T-cell (primary cell): Measurements from ENCODE around the gene SYK. TPM values are rescaled to one million over a fixed set of nuclear protein-coding genes. Genes with fewer than 3 reads are reported as not detected.

Experiments
- ATAC-seq, 4 experiments: fragments of 200-7000 bp in 3 of 4; fragments of 150-1000 bp in 1 of 4; cut with Tn5 transposase; replicated peaks in 1 of 4; 1 replicate in 3 of 4; 2 replicates in 1 of 4; pipeline ENCODE4 v1.10.0; 2021; ENCODE audit warnings: moderate library complexity in 3 of 4, mild to moderate bottlenecking in 2 of 4, moderate number of reproducible peaks in 1 of 4
- CTCF ChIA-PET, 2 donors: fragments of 300-600 bp; sonication (Branson Sonifier 250); formaldehyde crosslinking; loops; one replicate each; lab custom pipeline; 2022; ENCODE audit warnings: antibody characterized with exemption in 2 of 2; lab: Charles Lee
- POLR2A ChIA-PET, 2 donors: fragments of 300-600 bp; sonication (Branson Sonifier 250); formaldehyde crosslinking; loops; one replicate each; lab custom pipeline; 2022; ENCODE audit warnings: antibody characterized with exemption in 2 of 2; lab: Charles Lee
- DNase-seq, 35 experiments: peaks; one replicate each; pipeline versions ENCODE4 v3.0.0 to v3.0.0-alpha.2; 2013 to 2023
- H3K27ac ChIP-seq: one replicate; pipeline ENCODE4 v1.5.1; 2013; ENCODE audit warnings: low read length
- H3K27me3 ChIP-seq, 2 experiments: replicated peaks in 1 of 2; 1 replicate in 1 of 2; 2 replicates in 1 of 2; pipeline versions ENCODE4 v1.6.1 to v1.7.0; 2013; ENCODE audit warnings: low read length in 1 of 2, mixed read lengths in 1 of 2; ENCODE audit not compliant: control insufficient read depth in 2 of 2, insufficient read depth in 2 of 2; ENCODE audit errors: extremely low read depth in 1 of 2
- H3K36me3 ChIP-seq, 2 donors: 1 replicate in 1 of 2; 2 replicates in 1 of 2; pipeline versions ENCODE4 v1.6.1 to v1.7.0; 2013; ENCODE audit warnings: low read length in 1 of 2; ENCODE audit not compliant: control insufficient read depth in 2 of 2, insufficient read depth in 1 of 2; ENCODE audit errors: extremely low read depth in 1 of 2
- H3K4me1 ChIP-seq, 2 experiments: 1 replicate in 1 of 2; 2 replicates in 1 of 2; pipeline versions ENCODE4 v1.6.1 to v1.7.0; 2013; ENCODE audit warnings: low read length in 2 of 2, mixed read lengths in 1 of 2; ENCODE audit not compliant: insufficient read depth in 2 of 2, control insufficient read depth in 1 of 2; ENCODE audit errors: extremely low read depth in 1 of 2
- H3K4me3 ChIP-seq, 2 donors: 1 replicate in 1 of 2; 2 replicates in 1 of 2; pipeline versions ENCODE4 v1.5.1 to v1.7.0; 2013; ENCODE audit warnings: mild to moderate bottlenecking in 2 of 2, low read length in 1 of 2, moderate library complexity in 1 of 2; ENCODE audit not compliant: control insufficient read depth in 1 of 2; ENCODE audit errors: extremely low read depth in 1 of 2
- H3K9me3 ChIP-seq: 2 replicates; pipeline ENCODE4 v1.7.0; 2013
- H3K27ac Mint-ChIP-seq, 2 donors: one replicate each; pipeline ENCODE4 v1.8.0; 2020 to 2021; ENCODE audit warnings: mild to moderate bottlenecking in 2 of 2, mixed read lengths in 2 of 2
- H3K27me3 Mint-ChIP-seq, 2 donors: one replicate each; pipeline ENCODE4 v1.8.0; 2021 to 2022; ENCODE audit warnings: mixed read lengths in 2 of 2
- H3K36me3 Mint-ChIP-seq: one replicate; pipeline ENCODE4 v1.8.0; 2021; ENCODE audit warnings: mixed read lengths
- H3K4me1 Mint-ChIP-seq, 3 donors: one replicate each; pipeline ENCODE4 v1.8.0; 2020 to 2022; ENCODE audit warnings: mixed read lengths in 3 of 3, mild to moderate bottlenecking in 1 of 3
- H3K4me3 Mint-ChIP-seq, 3 donors: one replicate each; pipeline ENCODE4 v1.8.0; 2020 to 2022; ENCODE audit warnings: mild to moderate bottlenecking in 3 of 3, mixed read lengths in 3 of 3, moderate library complexity in 3 of 3
- H3K9me3 Mint-ChIP-seq, 3 donors: one replicate each; pipeline ENCODE4 v1.8.0; 2020 to 2022; ENCODE audit warnings: mixed read lengths in 3 of 3
- WGBS: methylation state at CpG from one replicate; pipeline ENCODE4 v1.1.5; 2013; ENCODE audit warnings: missing lambda C conversion rate; ENCODE audit not compliant: insufficient coverage; 5-methylcytosine and 5-hydroxymethylcytosine counted together
- total RNA-seq, 35 experiments: library from RNA in 6 of 35; stranded (reverse) in 6 of 35; fragments of 120-200 nt in 1 of 35; gene quantifications; one replicate each; pipeline versions ENCODE4 v1.2.1 to v1.2.4 and lab custom pipeline; 2013 to 2026

Gene SYK
- total RNA-seq, 5 donors from 2014 or later (not counting 1 experiment from before 2014, with no cell fraction given), result 1.0 to 10.7 (median 3.9) TPM

DNA sequence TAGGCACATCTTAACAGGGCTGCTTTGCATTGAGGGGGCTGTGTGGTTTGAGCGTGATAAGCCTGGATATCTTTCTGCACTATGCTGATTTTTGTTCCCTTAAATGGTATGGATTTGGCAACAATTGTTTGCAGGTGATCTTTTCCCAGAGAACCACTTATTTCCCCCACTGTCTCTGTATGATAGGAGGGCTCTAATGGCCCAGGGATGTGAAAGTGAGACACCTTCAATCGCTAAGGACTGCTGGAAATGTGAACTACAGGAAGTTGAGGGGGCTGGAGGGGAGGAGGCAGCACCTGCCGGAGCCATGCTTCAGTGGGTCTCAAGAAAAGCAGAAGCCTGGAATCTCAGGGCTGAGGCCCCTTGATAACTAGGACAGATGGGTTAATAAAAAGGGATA is 29.4 kb downstream of the SYK start:
- WGBS, result 21% methylated on average over 2 of the region's 3 CpGs
- H3K9me3 Mint-ChIP-seq, result no peaks in the 10 kb centered on the region

DNA sequence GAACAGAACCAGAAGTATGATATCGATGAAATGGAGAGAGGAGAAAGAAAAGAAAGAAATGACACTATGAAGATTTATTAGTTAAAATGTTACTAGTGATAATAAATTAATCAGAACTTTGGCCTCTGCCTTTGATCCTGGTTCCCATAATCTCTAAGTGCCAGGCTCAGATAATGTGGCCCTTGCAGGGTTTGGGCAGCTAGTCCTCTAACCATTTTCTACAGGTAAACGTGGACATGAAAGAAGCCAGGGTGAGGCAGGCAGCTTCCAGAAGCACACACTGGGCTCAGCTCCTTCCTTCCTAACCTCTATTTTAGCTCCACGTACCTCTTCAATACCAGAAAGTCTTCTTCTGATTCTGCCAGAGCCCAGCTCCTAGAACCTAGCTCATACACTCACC is 30.6 kb downstream of the SYK start:
- 65% methylated on average over 2 of the region's 3 CpGs for WGBS
- CTCF ChIA-PET, result no interaction called here
- no peak overlapping the region for H3K27ac Mint-ChIP-seq

More for the DNA sequence above, 29.4 kb downstream of the SYK start:
- Histone ChIP-seq H3K27me3 (peaks cover 0 to 16% of the 10 kb centered on the region in 2 experiments), H3K4me1 (no peaks in the 10 kb centered on the region), H3K4me3 (no peak overlapping the region), H3K36me3 (no peaks in the 10 kb centered on the region), H3K27ac (no peak overlapping the region), H3K9me3 (no peaks in the 10 kb centered on the region)
- CTCF ChIA-PET, result no interaction called here
- DNase-seq (no peak), ATAC-seq (no peak)
- Mint-ChIP-seq H3K4me3 (no peak overlapping the region), H3K4me1 (peaks cover 0 to 8% (median 0%) of the 10 kb centered on the region in 3 donors), H3K27ac (peak overlapping the region in 1 of 2 donors; percentile 25), H3K36me3 (no peaks in the 10 kb centered on the region), H3K27me3 (peaks cover 23 to 28% of the 10 kb centered on the region in 2 donors)
- POLR2A ChIA-PET, result interaction anchor here in 1 of 2 donors (0.6 kb wide), 1 partner anchor 1233 kb away, joined by 3 read pairs; no protein-coding TSS in a partner anchor

DNA sequence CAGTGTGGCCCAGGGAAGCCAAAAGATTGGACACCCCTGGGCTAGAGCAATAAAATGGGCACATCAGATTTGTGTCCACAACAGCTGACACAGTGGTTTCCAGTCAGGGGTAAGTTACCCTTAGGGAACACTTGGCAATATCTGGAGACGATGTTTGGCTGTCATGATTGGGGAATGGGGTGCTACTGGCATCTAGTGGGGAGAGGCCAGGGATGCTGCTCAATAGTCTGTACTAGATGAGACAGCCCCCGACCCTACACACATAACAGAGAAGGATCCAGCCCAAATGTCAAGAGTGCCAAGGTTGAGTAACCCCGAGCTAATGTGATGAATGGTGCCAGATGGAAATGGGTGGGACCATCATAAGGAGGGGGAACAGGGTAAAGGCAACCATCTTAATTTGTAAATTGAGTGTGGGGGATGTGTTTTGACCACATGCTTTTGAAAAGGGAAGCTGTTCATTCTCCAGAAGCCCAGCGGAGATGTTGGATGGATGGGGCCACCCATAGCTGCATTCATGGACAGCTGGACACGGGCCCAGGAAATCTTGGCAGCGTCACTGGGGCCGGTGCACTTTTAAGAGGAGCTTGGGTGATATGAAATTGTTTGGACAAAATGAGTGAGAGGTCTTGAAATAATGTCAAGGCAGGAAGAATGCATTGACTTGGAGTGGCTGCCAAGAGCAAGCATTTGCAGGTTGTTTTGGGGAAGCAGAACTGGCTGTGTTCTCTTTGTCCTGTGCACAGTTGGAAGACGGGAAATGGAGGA is 33.4 kb downstream of the SYK start:
- CTCF ChIA-PET, result interaction anchor here (0.5 to 0.6 kb wide), 2 partner anchors 11 to 542 kb away, joined by 3 to 10 read pairs; no protein-coding TSS in a partner anchor
- no peaks in the 10 kb centered on the region for H3K4me1 ChIP-seq
- no peak for ATAC-seq
- no peak overlapping the region for H3K27ac ChIP-seq
- no peak for DNase-seq
- H3K9me3 ChIP-seq, result no peaks in the 10 kb centered on the region
- peaks cover 9% of the 10 kb centered on the region in 2 donors for H3K27me3 Mint-ChIP-seq
- peaks cover 0 to 20% of the 10 kb centered on the region in 2 experiments for H3K27me3 ChIP-seq
- H3K4me3 Mint-ChIP-seq, result no peak overlapping the region
- no peak overlapping the region for H3K4me3 ChIP-seq
- no peaks in the 10 kb centered on the region for H3K9me3 Mint-ChIP-seq
- no peaks in the 10 kb centered on the region for H3K36me3 Mint-ChIP-seq
- WGBS, result 82% methylated on average over 5 of the region's 8 CpGs
- no peaks in the 10 kb centered on the region for H3K36me3 ChIP-seq
- POLR2A ChIA-PET, result no interaction called here
- peaks cover 0 to 4% (median 0%) of the 10 kb centered on the region in 3 donors for H3K4me1 Mint-ChIP-seq
- H3K27ac Mint-ChIP-seq, result no peak overlapping the region

More for the DNA sequence above, 30.6 kb downstream of the SYK start:
- peaks cover 0 to 6% (median 0%) of the 10 kb centered on the region in 3 donors for H3K4me1 Mint-ChIP-seq
- DNase-seq, result no peak
- no peaks in the 10 kb centered on the region for H3K4me1 ChIP-seq
- peaks cover 22 to 23% of the 10 kb centered on the region in 2 donors for H3K27me3 Mint-ChIP-seq
- no peak overlapping the region for H3K27ac ChIP-seq
- H3K36me3 Mint-ChIP-seq, result no peaks in the 10 kb centered on the region
- no peaks in the 10 kb centered on the region for H3K36me3 ChIP-seq
- POLR2A ChIA-PET, result no interaction called here
- H3K4me3 Mint-ChIP-seq, result no peak overlapping the region
- no peak overlapping the region for H3K4me3 ChIP-seq
- no peak for ATAC-seq
- H3K9me3 Mint-ChIP-seq, result no peaks in the 10 kb centered on the region
- H3K27me3 ChIP-seq, result peaks cover 0 to 12% of the 10 kb centered on the region in 2 experiments
- no peaks in the 10 kb centered on the region for H3K9me3 ChIP-seq

DNA sequence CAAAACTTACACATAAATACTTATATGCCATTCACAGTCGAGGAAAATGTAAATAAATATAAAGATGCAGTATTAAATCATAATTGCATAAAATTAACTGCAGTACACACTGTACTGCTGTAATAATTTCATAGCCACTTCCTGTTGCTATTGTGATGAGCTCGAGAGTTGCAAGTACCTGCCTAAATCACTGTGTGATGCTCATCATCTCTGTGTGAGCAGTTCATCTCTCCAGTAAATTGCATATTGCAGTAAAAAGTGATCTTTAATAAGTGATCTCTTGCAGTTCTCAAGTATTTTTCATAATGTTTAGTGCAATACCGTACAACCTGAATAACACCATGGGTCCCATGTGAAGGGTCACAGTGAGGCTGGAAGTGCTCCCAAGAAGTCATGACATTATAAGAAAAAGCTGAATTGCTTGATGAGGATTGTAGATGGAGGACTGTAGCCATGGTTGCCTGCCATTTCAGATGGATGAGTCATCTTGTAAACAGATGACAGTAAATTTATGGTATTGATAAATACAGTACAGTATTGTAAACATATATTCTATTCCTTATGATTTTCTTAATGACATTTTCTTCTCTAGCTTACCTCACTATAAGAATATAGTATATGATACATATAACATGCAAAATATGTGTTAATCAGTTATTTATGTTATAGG is 34.9 kb downstream of the SYK start:
- peaks cover 0 to 21% of the 10 kb centered on the region in 2 experiments for H3K27me3 ChIP-seq
- WGBS, result no CpG with 5 or more reads among the region's 3 CpGs
- H3K4me1 ChIP-seq, result no peaks in the 10 kb centered on the region
- H3K9me3 Mint-ChIP-seq, result no peaks in the 10 kb centered on the region
- no peaks in the 10 kb centered on the region for H3K36me3 Mint-ChIP-seq
- H3K27ac ChIP-seq, result no peak overlapping the region
- H3K4me1 Mint-ChIP-seq, result no peaks in the 10 kb centered on the region
- CTCF ChIA-PET, result no interaction called here
- POLR2A ChIA-PET, result no interaction called here
- no peaks in the 10 kb centered on the region for H3K9me3 ChIP-seq
- no peaks in the 10 kb centered on the region for H3K36me3 ChIP-seq
- H3K27me3 Mint-ChIP-seq, result peaks cover 3 to 5% of the 10 kb centered on the region in 2 donors
- ATAC-seq (no peak), DNase-seq (no peak)
- no peak overlapping the region for H3K27ac Mint-ChIP-seq
- H3K4me3 ChIP-seq, result no peak overlapping the region
- H3K4me3 Mint-ChIP-seq, result no peak overlapping the region

DNA sequence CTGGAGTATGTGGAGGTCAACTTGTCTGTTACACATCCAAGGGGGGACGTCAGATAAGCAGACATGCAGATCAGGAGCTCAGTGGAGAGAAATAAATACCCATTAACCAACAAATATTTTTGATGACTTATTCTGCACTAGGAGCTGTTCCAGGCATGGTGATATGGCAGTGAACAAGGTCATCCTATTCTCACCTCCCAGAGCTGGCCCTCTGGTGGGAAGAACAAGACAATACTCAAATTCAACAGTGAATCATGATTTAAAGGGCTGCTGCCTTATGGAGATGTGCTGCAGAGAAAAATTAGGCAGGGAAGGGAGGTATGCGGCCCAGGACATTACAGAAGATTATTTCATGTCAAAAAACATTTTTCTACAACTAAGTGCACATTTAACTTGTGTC is 36.5 kb downstream of the SYK start:
- H3K4me3 ChIP-seq, result no peak overlapping the region
- no CpG with 5 or more reads among the region's 2 CpGs for WGBS
- H3K36me3 Mint-ChIP-seq, result no peaks in the 10 kb centered on the region
- H3K4me1 Mint-ChIP-seq, result no peaks in the 10 kb centered on the region
- ChIA-PET CTCF (no interaction called here), POLR2A (interaction anchor here in 1 of 2 donors (0.6 kb wide), 1 partner anchor 850 kb away, joined by 4 read pairs; no protein-coding TSS in a partner anchor)
- H3K27me3 Mint-ChIP-seq, result peaks cover 2 to 3% of the 10 kb centered on the region in 2 donors
- no peak overlapping the region for H3K4me3 Mint-ChIP-seq
- no peaks in the 10 kb centered on the region for H3K9me3 Mint-ChIP-seq
- no peak overlapping the region for H3K27ac Mint-ChIP-seq
- no peak overlapping the region for H3K27ac ChIP-seq
- ATAC-seq (no peak), DNase-seq (no peak)
- peaks cover 0 to 19% of the 10 kb centered on the region in 2 experiments for H3K27me3 ChIP-seq
- H3K4me1 ChIP-seq, result no peaks in the 10 kb centered on the region
- H3K36me3 ChIP-seq, result no peaks in the 10 kb centered on the region
- no peaks in the 10 kb centered on the region for H3K9me3 ChIP-seq

DNA sequence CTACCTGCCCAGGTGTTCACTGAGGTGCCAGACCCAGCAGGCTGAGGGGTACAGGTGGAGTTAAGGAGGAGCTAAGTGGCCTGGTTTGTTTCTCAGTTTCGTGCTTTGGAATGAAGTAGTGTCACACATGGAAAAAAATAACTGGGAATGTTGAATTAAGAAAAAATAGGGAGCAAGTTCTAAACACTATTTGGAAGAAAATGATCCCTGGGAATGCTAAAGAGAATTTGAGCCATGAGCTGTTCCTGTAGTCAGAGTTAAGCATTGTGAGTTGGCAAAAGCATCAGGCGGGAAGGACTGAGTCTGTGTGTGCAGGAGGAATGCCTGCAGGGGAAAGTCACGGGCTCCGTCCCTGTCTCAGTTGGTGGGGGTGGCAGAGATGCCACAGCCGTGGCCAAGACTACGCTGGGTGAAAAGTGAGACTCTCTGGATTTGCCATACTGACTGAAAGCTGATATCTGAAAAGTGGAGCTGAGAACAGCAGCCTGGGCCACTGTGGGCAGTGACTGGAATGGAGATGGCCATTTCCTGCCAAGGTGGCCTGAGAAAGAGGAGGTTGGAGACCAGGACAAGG is 37.0 kb downstream of the SYK start:
- WGBS, result 81% methylated on average over 6 of the region's 6 CpGs
- Mint-ChIP-seq H3K4me1 (no peaks in the 10 kb centered on the region), H3K9me3 (no peaks in the 10 kb centered on the region), H3K4me3 (no peak overlapping the region), H3K27me3 (peaks cover 2 to 3% of the 10 kb centered on the region in 2 donors), H3K27ac (no peak overlapping the region), H3K36me3 (no peaks in the 10 kb centered on the region)
- Histone ChIP-seq H3K4me1 (no peaks in the 10 kb centered on the region), H3K27me3 (peaks cover 0 to 19% of the 10 kb centered on the region in 2 experiments), H3K27ac (no peak overlapping the region), H3K36me3 (no peaks in the 10 kb centered on the region), H3K4me3 (no peak overlapping the region), H3K9me3 (no peaks in the 10 kb centered on the region)
- DNase-seq (no peak), ATAC-seq (no peak)
- ChIA-PET CTCF (no interaction called here), POLR2A (interaction anchor here in 1 of 2 donors (0.6 kb wide), 2 partner anchors 849 to 887 kb away, joined by 4 read pairs; no protein-coding TSS in a partner anchor)
